MM.1S (cell line): ENCODE measurements around the gene STRA6.

Experiments used
- DNase-seq: peaks from one replicate; pipeline ENCODE4 v3.0.0-alpha.2; 2015
- H2AFZ ChIP-seq: fragments of 300-600 bp; sonication (generic); 2 replicates; pipeline ENCODE4 v1.6.0; 2016; ENCODE audit warnings: antibody characterized with exemption, low read length
- H3F3A ChIP-seq: fragments of 300-600 bp; sonication (generic); 2 replicates; pipeline ENCODE4 v1.6.1; 2016; ENCODE audit warnings: mild to moderate bottlenecking, antibody characterized with exemption, low read length, moderate library complexity, mixed read lengths; ENCODE audit not compliant: insufficient read depth
- H3K27ac ChIP-seq: fragments of 300-600 bp; sonication (generic); 2 replicates; pipeline ENCODE4 v1.5.1; 2016; ENCODE audit warnings: mild to moderate bottlenecking, low read length
- H3K27me3 ChIP-seq: fragments of 300-600 bp; sonication (generic); replicated peaks from 2 replicates; pipeline ENCODE4 v1.6.0; 2016; ENCODE audit warnings: low read length; ENCODE audit not compliant: insufficient read depth
- H3K36me3 ChIP-seq: fragments of 300-600 bp; sonication (generic); replicated peaks from 2 replicates; pipeline ENCODE4 v1.6.1; 2016; ENCODE audit warnings: mild to moderate bottlenecking, low read length, mixed read lengths; ENCODE audit not compliant: insufficient read depth
- H3K4me1 ChIP-seq: fragments of 300-600 bp; sonication (generic); 2 replicates; pipeline ENCODE4 v1.6.1; 2016; ENCODE audit warnings: low read length, mixed read lengths
- H3K4me2 ChIP-seq: fragments of 300-600 bp; sonication (generic); 2 replicates; pipeline ENCODE4 v1.6.0; 2016; ENCODE audit warnings: low read depth, low read length
- H3K4me3 ChIP-seq: fragments of 300-600 bp; sonication (generic); 2 replicates; pipeline ENCODE4 v1.5.1; 2016; ENCODE audit warnings: low read length, mixed read lengths
- H3K79me2 ChIP-seq: fragments of 300-600 bp; sonication (generic); 2 replicates; pipeline ENCODE4 v1.6.1; 2016; ENCODE audit warnings: mixed run types, low read length, mixed read lengths
- H3K9ac ChIP-seq: fragments of 300-600 bp; sonication (generic); 2 replicates; pipeline ENCODE4 v1.6.1; 2016; ENCODE audit warnings: low read length, mixed read lengths
- H3K9me2 ChIP-seq: fragments of 300-600 bp; sonication (generic); replicated peaks from 2 replicates; pipeline ENCODE4 v1.6.1; 2016; ENCODE audit warnings: mild to moderate bottlenecking, low read length, mixed read lengths; ENCODE audit not compliant: insufficient read depth
- H3K9me3 ChIP-seq: fragments of 300-600 bp; sonication (generic); replicated peaks from 2 replicates; pipeline ENCODE4 v1.6.1; 2016; ENCODE audit warnings: mild to moderate bottlenecking, low read length, mixed read lengths; ENCODE audit not compliant: insufficient read depth
- H4K20me1 ChIP-seq: fragments of 300-600 bp; sonication (generic); 2 replicates; pipeline ENCODE4 v1.6.1; 2016; ENCODE audit warnings: mild to moderate bottlenecking, low read length, moderate library complexity, mixed read lengths; ENCODE audit not compliant: insufficient read depth
- CTCF ChIP-seq: fragments of 300-600 bp; sonication (generic); IDR thresholded peaks from 2 replicates; pipeline ENCODE4 v1.5.1; 2016; ENCODE audit warnings: antibody characterized with exemption, low read length, mixed read lengths
- EZH2 ChIP-seq: fragments of 300-600 bp; sonication (generic); optimal IDR thresholded peaks from 2 replicates; pipeline ENCODE3; 2017; ENCODE audit warnings: low read depth, mild to moderate bottlenecking, antibody characterized with exemption, low read length, mixed read lengths
- EZH2phosphoT487 ChIP-seq: fragments of 300-600 bp; sonication (generic); IDR thresholded peaks from 2 replicates; pipeline ENCODE4 v1.6.1; 2018; ENCODE audit warnings: antibody characterized with exemption, low read length

The STRA6 gene

GRCh38 chr15:74171965-74172541 lies 30.5 kb downstream of the STRA6 start:
- no peaks in the 10 kb centered on the region for H3K36me3 ChIP-seq
- no peak overlapping the region; the same call in 1 of the 2 replicates for H3K4me2 ChIP-seq
- H3K9me2 ChIP-seq = no peaks in the 10 kb centered on the region
- DNase-seq = no peak
- H3K27ac ChIP-seq = no peak overlapping the region
- no peak overlapping the region for H3K4me3 ChIP-seq
- no peaks in the 10 kb centered on the region for H3F3A ChIP-seq
- TF ChIP-seq EZH2 (no peak), CTCF (no peak), EZH2phosphoT487 (no peak)
- H3K9ac ChIP-seq = no peak overlapping the region
- H3K27me3 ChIP-seq = peaks cover 70% of the 10 kb centered on the region
- no peak overlapping the region for H2AFZ ChIP-seq
- no peaks in the 10 kb centered on the region for H3K4me1 ChIP-seq
- no peaks in the 10 kb centered on the region for H4K20me1 ChIP-seq
- no peaks in the 10 kb centered on the region for H3K79me2 ChIP-seq
- H3K9me3 ChIP-seq = no peaks in the 10 kb centered on the region

GRCh38 chr15:74170875-74171578 lies 31.6 kb downstream of the STRA6 start:
- Histone ChIP-seq H3K4me3 (no peak overlapping the region), H3F3A (no peaks in the 10 kb centered on the region), H2AFZ (no peak overlapping the region), H3K9ac (no peak overlapping the region), H3K9me2 (no peaks in the 10 kb centered on the region), H3K9me3 (no peaks in the 10 kb centered on the region), H3K79me2 (no peaks in the 10 kb centered on the region), H3K4me1 (no peaks in the 10 kb centered on the region), H3K4me2 (no peak overlapping the region), H3K27me3 (peaks cover 62% of the 10 kb centered on the region), H3K36me3 (no peaks in the 10 kb centered on the region), H4K20me1 (no peaks in the 10 kb centered on the region), H3K27ac (no peak overlapping the region)
- no peak for DNase-seq
- TF ChIP-seq EZH2 (no peak), CTCF (no peak), EZH2phosphoT487 (no peak)

- H4K20me1 ChIP-seq = no peaks in the 10 kb centered on the region
- DNase-seq = no peak
- TF ChIP-seq EZH2 (no peak), CTCF (no peak), EZH2phosphoT487 (no peak)
- H3K9me3 ChIP-seq = no peaks in the 10 kb centered on the region
- H3K27me3 ChIP-seq = peaks cover 57% of the 10 kb centered on the region
- no peaks in the 10 kb centered on the region for H3K4me1 ChIP-seq
- H3K79me2 ChIP-seq = no peaks in the 10 kb centered on the region
- H3K9me2 ChIP-seq = no peaks in the 10 kb centered on the region
- no peak overlapping the region for H3K27ac ChIP-seq
- no peak overlapping the region for H3K4me2 ChIP-seq
- H3K4me3 ChIP-seq = no peak overlapping the region
- H3K9ac ChIP-seq = no peak overlapping the region
- no peak overlapping the region for H2AFZ ChIP-seq
- H3K36me3 ChIP-seq = no peaks in the 10 kb centered on the region
- H3F3A ChIP-seq = no peaks in the 10 kb centered on the region
These were observed 32.3 kb downstream of the STRA6 start for GRCh38 chr15:74170071-74170844.
